GM12878 (cell line): ENCODE measurements around the gene ATG3. TPM values are rescaled to one million over a fixed set of nuclear protein-coding genes. Genes with fewer than 3 reads are reported as not detected.
A peak's percentile ranks its signal among the peaks of the same experiment; 100 is the strongest.

Experiments used
- ATAC-seq: fragments of 200-7000 bp; cut with Tn5 transposase; 3 replicates; pipeline ENCODE4 v1.9.1; 2020; ENCODE audit warnings: mild to moderate bottlenecking, moderate library complexity
- BruUV-seq: library from RNA; stranded (reverse); fragments of 400-500 nt; replicated peaks from 2 replicates; lab custom pipeline; 2021; lab: Mats Ljungman, UMichigan
- CTCF ChIA-PET: fragments of 300-600 bp; sonication (Branson Sonifier 250); formaldehyde crosslinking; extraction: SDS; loops from one replicate; lab custom pipeline; 2021; ENCODE audit warnings: inconsistent platforms; lab: Yijun Ruan, JAX
- POLR2A ChIA-PET: fragments of 350-600 bp; formaldehyde crosslinking; extraction: SDS; loops from one replicate; lab custom pipeline; 2021; ENCODE audit warnings: inconsistent platforms; lab: Charles Lee
- RAD21 ChIA-PET: fragments of 300-600 bp; sonication (Branson Sonifier 250); formaldehyde crosslinking; loops from one replicate; lab custom pipeline; 2023; ENCODE audit warnings: antibody characterized with exemption; ENCODE audit not compliant: unreplicated experiment; lab: Charles Lee
- SMC1A ChIA-PET: fragments of 300-600 bp; sonication (Branson Sonifier 250); formaldehyde crosslinking; loops from one replicate; lab custom pipeline; 2023; ENCODE audit not compliant: unreplicated experiment, uncharacterized antibody; lab: Charles Lee
- DNase-seq: peaks from one replicate; pipeline ENCODE4 v3.0.0-alpha.2; 2011; ENCODE audit warnings: low read depth, low spot score
- FAIRE-seq: peaks from 3 replicates; lab custom pipeline; 2011; peaks lifted over from hg19 to GRCh38; lab: Jason Lieb, UNC
- H2AFZ ChIP-seq: 2 replicates; pipeline ENCODE4 v1.6.0; 2011; ENCODE audit warnings: low read depth, low read length, control low read depth; ENCODE audit not compliant: control insufficient read depth
- H3K27ac ChIP-seq: 2 replicates; pipeline ENCODE4 v1.5.1; 2011; ENCODE audit warnings: control low read depth; ENCODE audit not compliant: control insufficient read depth, insufficient read depth
- H3K27me3 ChIP-seq, 2 experiments: replicated peaks in 1 of 2; 2 replicates each; pipeline versions ENCODE4 v1.6.0 to v1.6.1; 2011; ENCODE audit warnings: low read length in 1 of 2; ENCODE audit not compliant: control insufficient read depth in 2 of 2, insufficient read depth in 2 of 2
- H3K36me3 ChIP-seq, 2 experiments: 2 replicates each; pipeline ENCODE4 v1.5.1; 2011; ENCODE audit warnings: low read length in 1 of 2; ENCODE audit not compliant: control insufficient read depth in 2 of 2, insufficient read depth in 2 of 2
- H3K4me1 ChIP-seq: 2 replicates; pipeline ENCODE4 v1.6.1; 2011; ENCODE audit warnings: mild to moderate bottlenecking, low read length, moderate library complexity, mixed read lengths; ENCODE audit not compliant: control insufficient read depth, insufficient read depth
- H3K4me2 ChIP-seq: 2 replicates; pipeline ENCODE4 v1.6.0; 2011; ENCODE audit warnings: control low read depth; ENCODE audit not compliant: control insufficient read depth, insufficient read depth
- H3K4me3 ChIP-seq: fragments of 200-600 bp; sonication (generic); 2 replicates; pipeline ENCODE4 v1.5.1; 2016
- H3K79me2 ChIP-seq: 2 replicates; pipeline ENCODE4 v1.6.0; 2011; ENCODE audit warnings: low read length; ENCODE audit not compliant: control insufficient read depth, insufficient read depth
- H3K9ac ChIP-seq: 2 replicates; pipeline ENCODE4 v1.8.0; 2011; ENCODE audit warnings: low read length, control low read depth, mixed read lengths; ENCODE audit not compliant: control insufficient read depth, insufficient read depth
- H3K9me3 ChIP-seq: replicated peaks from 3 replicates; pipeline ENCODE4 v1.5.1; 2011; ENCODE audit warnings: mild to moderate bottlenecking, low read length; ENCODE audit not compliant: control insufficient read depth, insufficient read depth
- H4K20me1 ChIP-seq: 2 replicates; pipeline ENCODE4 v1.6.0; 2011; ENCODE audit not compliant: control insufficient read depth, insufficient read depth
- BACH1 ChIP-seq: fragments of 450-650 bp; IDR thresholded peaks from 2 replicates; pipeline ENCODE4 v1.6.1; 2017; ENCODE audit warnings: mild to moderate bottlenecking, borderline replicate concordance
- RB1 ChIP-seq: fragments of 450-650 bp; formaldehyde crosslinking; IDR thresholded peaks from 2 replicates; pipeline ENCODE4 v1.6.1; 2017; ENCODE audit warnings: mild to moderate bottlenecking, borderline replicate concordance
- RELA ChIP-seq: fragments of 450-650 bp; IDR thresholded peaks from 2 replicates; pipeline ENCODE4 v1.8.0; 2014; ENCODE audit warnings: borderline replicate concordance; ENCODE audit not compliant: partially characterized antibody
- SPI1 ChIP-seq: IDR thresholded peaks from 2 replicates; pipeline ENCODE4 v1.6.1; 2011; ENCODE audit warnings: low read depth, mild to moderate bottlenecking, low read length, moderate library complexity, borderline replicate concordance; ENCODE audit not compliant: insufficient read depth
- ZNF217 ChIP-seq: fragments of 450-650 bp; IDR thresholded peaks from 2 replicates; pipeline ENCODE4 v1.6.1; 2017; ENCODE audit warnings: antibody characterized with exemption, mild to moderate bottlenecking
- ZNF24 ChIP-seq: fragments of 450-650 bp; IDR thresholded peaks from 2 replicates; pipeline ENCODE4 v1.6.1; 2017; ENCODE audit warnings: antibody characterized with exemption, mild to moderate bottlenecking
- WGBS: methylation state at CpG from one replicate; pipeline ENCODE4 v1.1.6; 2016; ENCODE audit warnings: low lambda C conversion rate; ENCODE audit not compliant: insufficient replicate concordance, insufficient coverage; ENCODE audit errors: missing lambda C conversion rate; 5-methylcytosine and 5-hydroxymethylcytosine counted together
- in situ Hi-C: fragments of 300-500 bp; cut with MboI; formaldehyde crosslinking; loops from 9 replicates; pipeline ENCODE4 v1.14.3; 2018; ENCODE audit warnings: mixed read lengths
- intact Hi-C: fragments of 100-400 bp; cut with micrococcal nuclease; formaldehyde crosslinking; loops from one replicate; pipeline ENCODE4 v1.14.2; 2022; ENCODE audit not compliant: unreplicated experiment
- polyA plus RNA-seq, 11 experiments: library from polyadenylated mRNA; depleted of rRNA in 4 of 11; unstranded in 6 of 11; stranded (reverse) in 5 of 11; fragments of >200 nt; fragmentation: Nextera tagmentation in 4 of 11; fragmentation: Illumina TruSeq in 1 of 11; extraction: Ambion mirVana in 4 of 11; extraction: Trizol in 1 of 11; gene quantifications; 1 replicate in 1 of 11; 2 replicates in 10 of 11; pipeline versions ENCODE4 v1.2.1 to v1.2.3, GENCODE V29; 2011 to 2016; ENCODE audit warnings: inconsistent platforms in 2 of 11, missing spikeins in 2 of 11, low read depth in 1 of 11
- total RNA-seq, 4 experiments: library from RNA; depleted of rRNA in 3 of 4; stranded (reverse); fragments of >200 nt in 3 of 4; fragmentation: Illumina TruSeq in 1 of 4; extraction: Trizol in 1 of 4; gene quantifications; 2 replicates each; pipeline versions ENCODE4 v1.2.1 to v1.2.3, GENCODE V29; 2013 to 2021
- TF ChIP-seq, protein P1 (sequence below): fragments of 450-650 bp; conservative IDR thresholded peaks from 2 replicates; pipeline ENCODE4 v1.6.1; 2017; ENCODE audit warnings: mild to moderate bottlenecking, moderate library complexity
- TF ChIP-seq, protein P2 (sequence below): IDR thresholded peaks from 2 replicates; pipeline ENCODE4 v1.6.1; 2011; ENCODE audit warnings: borderline replicate concordance, low read depth, mild to moderate bottlenecking, moderate library complexity, mixed read lengths, low read length; ENCODE audit not compliant: insufficient read depth; ENCODE audit errors: extremely low read length
- TF ChIP-seq, protein P3 (sequence below): fragments of 450-650 bp; IDR thresholded peaks from 2 replicates; pipeline ENCODE4 v1.6.1; 2017; ENCODE audit warnings: mild to moderate bottlenecking, low read depth, inconsistent platforms; ENCODE audit not compliant: poor library complexity, severe bottlenecking
- TF ChIP-seq, protein P4 (sequence below): fragments of 450-650 bp; IDR thresholded peaks from 2 replicates; pipeline ENCODE4 v1.6.1; 2017; ENCODE audit warnings: mild to moderate bottlenecking, moderate library complexity

Gene ATG3
- total and polyA plus RNA-seq, 10 of the 15 experiments (the other 5 are each of a cell fraction or from before 2014, with no cell fraction given), result 49.8 to 97.0 (median 63.6) TPM

DNA sequence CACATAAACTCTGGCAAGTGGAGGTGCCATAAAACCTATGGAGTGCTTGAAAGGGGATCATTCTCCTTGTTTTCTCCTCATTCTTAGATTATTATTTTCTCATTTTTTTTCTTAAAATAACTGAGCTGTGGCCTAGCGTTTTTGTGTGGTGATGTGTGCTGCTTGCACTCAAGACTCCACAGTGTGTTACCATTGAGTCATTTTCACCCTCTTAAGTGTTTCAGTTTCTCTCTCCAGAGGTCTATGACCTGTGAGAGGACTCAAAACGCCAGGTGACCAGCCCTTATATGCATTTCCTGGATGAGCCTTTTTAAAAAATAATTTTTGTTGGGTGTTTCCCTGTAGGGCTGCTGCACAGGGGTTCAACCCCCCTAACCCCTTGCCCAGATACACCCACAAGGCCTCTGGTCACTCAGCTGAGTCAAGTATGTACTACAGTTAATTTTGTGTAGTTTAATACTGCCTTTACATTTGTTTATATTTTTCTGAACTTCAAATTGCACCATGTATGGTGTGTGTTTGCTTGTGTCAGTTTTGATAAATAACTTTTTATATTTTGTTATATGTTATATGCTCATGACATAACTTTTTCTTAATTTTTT is 47.1 kb downstream of the ATG3 start:
- H3K9me3 ChIP-seq, result peaks cover 12% of the 10 kb centered on the region; the same call in 2 of the 3 replicates
- no TSS peak for BruUV-seq
- no peaks in the 10 kb centered on the region for H3K27me3 ChIP-seq
- ChIA-PET SMC1A (interaction anchor here (0.6 to 6.9 kb wide), 25 partner anchors 14 to 564 kb away, joined by 3 to 143 read pairs (median 4); partner anchors contain the start of genes BTLA, CD200 and GCSAM), POLR2A (interaction anchor here (0.8 to 3.2 kb wide), 13 partner anchors 9 to 389 kb away, joined by 3 to 51 read pairs (median 4); partner anchors contain the start of genes ATG3, BTLA, CD200 and SLC35A5), RAD21 (interaction anchor here (0.9 to 3.9 kb wide), 22 partner anchors 10 to 403 kb away, joined by 3 to 64 read pairs (median 4); partner anchors contain the start of genes BTLA, CD200, GCSAM and SLC9C1), CTCF (interaction anchor here (0.6 to 2.8 kb wide), 12 partner anchors 11 to 403 kb away, joined by 3 to 19 read pairs (median 5); partner anchors contain the start of genes BTLA, CD200 and SLC9C1)
- no peaks in the 10 kb centered on the region; the same call in 1 of the 2 replicates for H3K79me2 ChIP-seq
- peak overlapping the region; percentile 88 for H3K27ac ChIP-seq
- peak overlapping the region; percentile 8 for H3K9ac ChIP-seq
- H2AFZ ChIP-seq, result peak overlapping the region; percentile 70
- 2% methylated on average over 2 of the region's 2 CpGs for WGBS
- in situ Hi-C loops, result no loop called here
- peak; percentile 99 for ATAC-seq
- no peaks in the 10 kb centered on the region for H4K20me1 ChIP-seq
- H3K4me3 ChIP-seq, result no peak overlapping the region
- H3K4me2 ChIP-seq, result peak overlapping the region; percentile 43
- H3K4me1 ChIP-seq, result peaks cover 12% of the 10 kb centered on the region; the same call in 1 of the 2 replicates
- DNase-seq, result peak; percentile 83
- FAIRE-seq, result peak; percentile 82
- intact Hi-C loops, result loop anchor here (1.0 to 5.0 kb wide), 5 partner anchors 16 to 77 kb away; partner anchors contain the start of gene BTLA
- H3K36me3 ChIP-seq, result no peaks in the 10 kb centered on the region
- TF ChIP-seq ZNF24 (no peak), ZNF217 (0 out of 2 replicates have a peak, but pooled peaks have one; percentile 21), RB1 (no peak), RELA (no peak), BACH1 (peak; percentile 31; the same call in 1 of the 2 replicates), SPI1 (no peak)
- TF ChIP-seq, protein P1, sequence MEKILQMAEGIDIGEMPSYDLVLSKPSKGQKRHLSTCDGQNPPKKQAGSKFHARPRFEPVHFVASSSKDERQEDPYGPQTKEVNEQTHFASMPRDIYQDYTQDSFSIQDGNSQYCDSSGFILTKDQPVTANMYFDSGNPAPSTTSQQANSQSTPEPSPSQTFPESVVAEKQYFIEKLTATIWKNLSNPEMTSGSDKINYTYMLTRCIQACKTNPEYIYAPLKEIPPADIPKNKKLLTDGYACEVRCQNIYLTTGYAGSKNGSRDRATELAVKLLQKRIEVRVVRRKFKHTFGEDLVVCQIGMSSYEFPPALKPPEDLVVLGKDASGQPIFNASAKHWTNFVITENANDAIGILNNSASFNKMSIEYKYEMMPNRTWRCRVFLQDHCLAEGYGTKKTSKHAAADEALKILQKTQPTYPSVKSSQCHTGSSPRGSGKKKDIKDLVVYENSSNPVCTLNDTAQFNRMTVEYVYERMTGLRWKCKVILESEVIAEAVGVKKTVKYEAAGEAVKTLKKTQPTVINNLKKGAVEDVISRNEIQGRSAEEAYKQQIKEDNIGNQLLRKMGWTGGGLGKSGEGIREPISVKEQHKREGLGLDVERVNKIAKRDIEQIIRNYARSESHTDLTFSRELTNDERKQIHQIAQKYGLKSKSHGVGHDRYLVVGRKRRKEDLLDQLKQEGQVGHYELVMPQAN, result no peak
- TF ChIP-seq, protein P2, sequence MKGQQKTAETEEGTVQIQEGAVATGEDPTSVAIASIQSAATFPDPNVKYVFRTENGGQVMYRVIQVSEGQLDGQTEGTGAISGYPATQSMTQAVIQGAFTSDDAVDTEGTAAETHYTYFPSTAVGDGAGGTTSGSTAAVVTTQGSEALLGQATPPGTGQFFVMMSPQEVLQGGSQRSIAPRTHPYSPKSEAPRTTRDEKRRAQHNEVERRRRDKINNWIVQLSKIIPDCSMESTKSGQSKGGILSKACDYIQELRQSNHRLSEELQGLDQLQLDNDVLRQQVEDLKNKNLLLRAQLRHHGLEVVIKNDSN, result peak; percentile 6
- TF ChIP-seq, protein P3, sequence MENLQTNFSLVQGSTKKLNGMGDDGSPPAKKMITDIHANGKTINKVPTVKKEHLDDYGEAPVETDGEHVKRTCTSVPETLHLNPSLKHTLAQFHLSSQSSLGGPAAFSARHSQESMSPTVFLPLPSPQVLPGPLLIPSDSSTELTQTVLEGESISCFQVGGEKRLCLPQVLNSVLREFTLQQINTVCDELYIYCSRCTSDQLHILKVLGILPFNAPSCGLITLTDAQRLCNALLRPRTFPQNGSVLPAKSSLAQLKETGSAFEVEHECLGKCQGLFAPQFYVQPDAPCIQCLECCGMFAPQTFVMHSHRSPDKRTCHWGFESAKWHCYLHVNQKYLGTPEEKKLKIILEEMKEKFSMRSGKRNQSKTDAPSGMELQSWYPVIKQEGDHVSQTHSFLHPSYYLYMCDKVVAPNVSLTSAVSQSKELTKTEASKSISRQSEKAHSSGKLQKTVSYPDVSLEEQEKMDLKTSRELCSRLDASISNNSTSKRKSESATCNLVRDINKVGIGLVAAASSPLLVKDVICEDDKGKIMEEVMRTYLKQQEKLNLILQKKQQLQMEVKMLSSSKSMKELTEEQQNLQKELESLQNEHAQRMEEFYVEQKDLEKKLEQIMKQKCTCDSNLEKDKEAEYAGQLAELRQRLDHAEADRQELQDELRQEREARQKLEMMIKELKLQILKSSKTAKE, result peak; percentile 32
- TF ChIP-seq, protein P4, sequence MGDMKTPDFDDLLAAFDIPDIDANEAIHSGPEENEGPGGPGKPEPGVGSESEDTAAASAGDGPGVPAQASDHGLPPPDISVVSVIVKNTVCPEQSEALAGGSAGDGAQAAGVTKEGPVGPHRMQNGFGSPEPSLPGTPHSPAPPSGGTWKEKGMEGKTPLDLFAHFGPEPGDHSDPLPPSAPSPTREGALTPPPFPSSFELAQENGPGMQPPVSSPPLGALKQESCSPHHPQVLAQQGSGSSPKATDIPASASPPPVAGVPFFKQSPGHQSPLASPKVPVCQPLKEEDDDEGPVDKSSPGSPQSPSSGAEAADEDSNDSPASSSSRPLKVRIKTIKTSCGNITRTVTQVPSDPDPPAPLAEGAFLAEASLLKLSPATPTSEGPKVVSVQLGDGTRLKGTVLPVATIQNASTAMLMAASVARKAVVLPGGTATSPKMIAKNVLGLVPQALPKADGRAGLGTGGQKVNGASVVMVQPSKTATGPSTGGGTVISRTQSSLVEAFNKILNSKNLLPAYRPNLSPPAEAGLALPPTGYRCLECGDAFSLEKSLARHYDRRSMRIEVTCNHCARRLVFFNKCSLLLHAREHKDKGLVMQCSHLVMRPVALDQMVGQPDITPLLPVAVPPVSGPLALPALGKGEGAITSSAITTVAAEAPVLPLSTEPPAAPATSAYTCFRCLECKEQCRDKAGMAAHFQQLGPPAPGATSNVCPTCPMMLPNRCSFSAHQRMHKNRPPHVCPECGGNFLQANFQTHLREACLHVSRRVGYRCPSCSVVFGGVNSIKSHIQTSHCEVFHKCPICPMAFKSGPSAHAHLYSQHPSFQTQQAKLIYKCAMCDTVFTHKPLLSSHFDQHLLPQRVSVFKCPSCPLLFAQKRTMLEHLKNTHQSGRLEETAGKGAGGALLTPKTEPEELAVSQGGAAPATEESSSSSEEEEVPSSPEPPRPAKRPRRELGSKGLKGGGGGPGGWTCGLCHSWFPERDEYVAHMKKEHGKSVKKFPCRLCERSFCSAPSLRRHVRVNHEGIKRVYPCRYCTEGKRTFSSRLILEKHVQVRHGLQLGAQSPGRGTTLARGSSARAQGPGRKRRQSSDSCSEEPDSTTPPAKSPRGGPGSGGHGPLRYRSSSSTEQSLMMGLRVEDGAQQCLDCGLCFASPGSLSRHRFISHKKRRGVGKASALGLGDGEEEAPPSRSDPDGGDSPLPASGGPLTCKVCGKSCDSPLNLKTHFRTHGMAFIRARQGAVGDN, result peak; percentile 33; the same call in 1 of the 2 replicates
